Adrenal gland (tissue), 5 donors: ENCODE results near the gene DDX47.

Experiments used
- POLR2A ChIP-seq, 2 donors: fragments of 450-650 bp; IDR thresholded peaks; one replicate each; pipeline ENCODE4 v1.6.1; 2017; ENCODE audit warnings: antibody characterized with exemption in 2 of 2, mild to moderate bottlenecking in 2 of 2, moderate library complexity in 1 of 2
- TF ChIP-seq, protein P1 (sequence below), 6 experiments: fragments of 450-650 bp in 4 of 6; fragments of 200-600 bp in 2 of 6; sonication (generic) in 1 of 6; IDR thresholded peaks; 1 replicate in 5 of 6; 2 replicates in 1 of 6; pipeline versions ENCODE4 v1.5.1 to v1.8.0; 2016 to 2021; ENCODE audit warnings: antibody characterized with exemption in 6 of 6, mild to moderate bottlenecking in 2 of 6, moderate library complexity in 1 of 6
- donor health status: DM: no; HTN: no; CAD: no.

DNA sequence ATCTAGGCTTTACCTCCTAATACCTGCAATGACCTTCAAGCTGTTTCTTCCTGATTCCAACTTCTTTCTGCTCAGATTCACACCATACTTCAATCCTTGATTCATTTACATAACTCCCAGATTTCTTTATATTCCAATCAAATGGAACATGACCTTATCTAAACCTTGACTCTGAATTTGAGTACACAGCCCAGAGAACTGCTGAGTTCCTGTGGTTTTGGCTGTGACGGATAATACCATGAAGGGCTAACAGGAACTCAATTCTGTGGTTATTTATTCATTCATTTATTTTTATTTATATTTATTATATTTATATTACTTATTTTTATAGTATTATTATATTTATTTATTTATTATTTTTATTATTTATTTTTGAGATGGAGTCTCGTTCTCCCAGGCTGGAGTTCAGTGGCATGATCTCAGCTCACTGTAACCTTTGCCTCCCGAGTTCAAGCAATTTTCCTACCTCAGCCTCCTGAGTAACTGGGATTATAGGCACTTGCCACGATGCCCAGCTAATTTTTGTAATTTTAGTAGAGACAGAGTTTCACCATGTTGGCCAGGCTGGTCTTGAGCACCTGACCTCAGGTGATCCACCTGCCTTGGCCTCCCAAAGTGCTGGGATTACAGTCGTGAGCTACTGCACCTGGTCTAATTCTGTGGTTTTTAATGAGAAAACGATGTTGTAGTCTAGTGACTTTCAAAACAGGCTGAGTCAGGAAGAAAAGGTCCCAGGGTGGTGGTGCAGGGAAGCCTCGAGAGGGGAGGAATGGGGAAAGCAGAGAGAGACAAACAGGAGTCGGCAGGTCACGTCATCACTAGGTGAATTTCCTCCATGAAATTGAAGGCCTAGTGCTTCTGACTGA is 16.0 kb upstream of the DDX47 start:
- TF ChIP-seq, protein P1, sequence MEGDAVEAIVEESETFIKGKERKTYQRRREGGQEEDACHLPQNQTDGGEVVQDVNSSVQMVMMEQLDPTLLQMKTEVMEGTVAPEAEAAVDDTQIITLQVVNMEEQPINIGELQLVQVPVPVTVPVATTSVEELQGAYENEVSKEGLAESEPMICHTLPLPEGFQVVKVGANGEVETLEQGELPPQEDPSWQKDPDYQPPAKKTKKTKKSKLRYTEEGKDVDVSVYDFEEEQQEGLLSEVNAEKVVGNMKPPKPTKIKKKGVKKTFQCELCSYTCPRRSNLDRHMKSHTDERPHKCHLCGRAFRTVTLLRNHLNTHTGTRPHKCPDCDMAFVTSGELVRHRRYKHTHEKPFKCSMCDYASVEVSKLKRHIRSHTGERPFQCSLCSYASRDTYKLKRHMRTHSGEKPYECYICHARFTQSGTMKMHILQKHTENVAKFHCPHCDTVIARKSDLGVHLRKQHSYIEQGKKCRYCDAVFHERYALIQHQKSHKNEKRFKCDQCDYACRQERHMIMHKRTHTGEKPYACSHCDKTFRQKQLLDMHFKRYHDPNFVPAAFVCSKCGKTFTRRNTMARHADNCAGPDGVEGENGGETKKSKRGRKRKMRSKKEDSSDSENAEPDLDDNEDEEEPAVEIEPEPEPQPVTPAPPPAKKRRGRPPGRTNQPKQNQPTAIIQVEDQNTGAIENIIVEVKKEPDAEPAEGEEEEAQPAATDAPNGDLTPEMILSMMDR (IDR thresholded peaks at IDR 0.05), result no peak
- TF ChIP-seq POLR2A (IDR thresholded peaks at IDR 0.05), result no peak
